ENCODE results near the gene OR5C1.
A peak's percentile ranks its signal among the peaks of the same experiment; 100 is the strongest.
"Not testable (repeated sequence)": the region's sequence is repeated elsewhere in the genome, so short reads cannot be mapped to it uniquely, and the experiment has no call there.

Gene OR5C1

GRCh38 chr9:122835313-122835731 lies 46.6 kb downstream of the OR5C1 start:
- H3K4me2 ChIP-seq (ENCODE audit: low read length): peak overlapping the region; percentile 30
- no peaks in the 10 kb centered on the region for H3K36me3 ChIP-seq (ENCODE audit: insufficient read depth, low read length)
- no peak overlapping the region for H3K4me3 ChIP-seq (ENCODE audit: low read depth, low read length, poor library complexity, severe bottlenecking)
- no peaks in the 10 kb centered on the region for H4K20me1 ChIP-seq (ENCODE audit: insufficient read depth, low read length)
- H3K9me2 ChIP-seq (ENCODE audit: low read depth, low read length): no peaks in the 10 kb centered on the region
- H2AFZ ChIP-seq (ENCODE audit: low read length): peak overlapping the region; percentile 23; the same call in 1 of the 2 replicates
- H3F3A ChIP-seq (ENCODE audit: insufficient read depth, low read length): no peaks in the 10 kb centered on the region; the same call in 1 of the 2 replicates
- no peaks in the 10 kb centered on the region; the same call in 1 of the 2 replicates for H3K27me3 ChIP-seq (ENCODE audit: insufficient read depth, low read length)
- no peaks in the 10 kb centered on the region for H3K9me3 ChIP-seq (ENCODE audit: low read length)
- peaks cover 19% of the 10 kb centered on the region for H3K4me1 ChIP-seq (ENCODE audit: insufficient read depth, low read length, severe bottlenecking)
- TF ChIP-seq EZH2 (IDR thresholded peaks at IDR 0.05; ENCODE audit: borderline replicate concordance, low read length): no peak
- TF ChIP-seq, protein P1, sequence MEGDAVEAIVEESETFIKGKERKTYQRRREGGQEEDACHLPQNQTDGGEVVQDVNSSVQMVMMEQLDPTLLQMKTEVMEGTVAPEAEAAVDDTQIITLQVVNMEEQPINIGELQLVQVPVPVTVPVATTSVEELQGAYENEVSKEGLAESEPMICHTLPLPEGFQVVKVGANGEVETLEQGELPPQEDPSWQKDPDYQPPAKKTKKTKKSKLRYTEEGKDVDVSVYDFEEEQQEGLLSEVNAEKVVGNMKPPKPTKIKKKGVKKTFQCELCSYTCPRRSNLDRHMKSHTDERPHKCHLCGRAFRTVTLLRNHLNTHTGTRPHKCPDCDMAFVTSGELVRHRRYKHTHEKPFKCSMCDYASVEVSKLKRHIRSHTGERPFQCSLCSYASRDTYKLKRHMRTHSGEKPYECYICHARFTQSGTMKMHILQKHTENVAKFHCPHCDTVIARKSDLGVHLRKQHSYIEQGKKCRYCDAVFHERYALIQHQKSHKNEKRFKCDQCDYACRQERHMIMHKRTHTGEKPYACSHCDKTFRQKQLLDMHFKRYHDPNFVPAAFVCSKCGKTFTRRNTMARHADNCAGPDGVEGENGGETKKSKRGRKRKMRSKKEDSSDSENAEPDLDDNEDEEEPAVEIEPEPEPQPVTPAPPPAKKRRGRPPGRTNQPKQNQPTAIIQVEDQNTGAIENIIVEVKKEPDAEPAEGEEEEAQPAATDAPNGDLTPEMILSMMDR (IDR thresholded peaks at IDR 0.05; ENCODE audit: low read length): peak; percentile 40
- H3K79me2 ChIP-seq (ENCODE audit: insufficient read depth, low read length): no peaks in the 10 kb centered on the region
- H3K9ac ChIP-seq (ENCODE audit: low read length): no peak overlapping the region; the same call in 1 of the 2 replicates
- H3K27ac ChIP-seq (ENCODE audit: low read depth, low read length, poor library complexity, severe bottlenecking): no peak overlapping the region

- no peak overlapping the region for H3K4me2 ChIP-seq (ENCODE audit: low read length)
- no peaks in the 10 kb centered on the region; the same call in 1 of the 2 replicates for H3F3A ChIP-seq (ENCODE audit: insufficient read depth, low read length)
- no peak overlapping the region for H3K4me3 ChIP-seq (ENCODE audit: low read depth, low read length, poor library complexity, severe bottlenecking)
- H3K9me2 ChIP-seq (ENCODE audit: low read depth, low read length): no peaks in the 10 kb centered on the region
- H3K27ac ChIP-seq (ENCODE audit: low read depth, low read length, poor library complexity, severe bottlenecking): no peak overlapping the region
- no peaks in the 10 kb centered on the region for H3K79me2 ChIP-seq (ENCODE audit: insufficient read depth, low read length)
- H2AFZ ChIP-seq (ENCODE audit: low read length): no peak overlapping the region
- H3K9ac ChIP-seq (ENCODE audit: low read length): no peak overlapping the region
- no peaks in the 10 kb centered on the region; the same call in 1 of the 2 replicates for H3K27me3 ChIP-seq (ENCODE audit: insufficient read depth, low read length)
- no peaks in the 10 kb centered on the region for H4K20me1 ChIP-seq (ENCODE audit: insufficient read depth, low read length)
- peaks cover 14% of the 10 kb centered on the region for H3K4me1 ChIP-seq (ENCODE audit: insufficient read depth, low read length, severe bottlenecking)
- H3K36me3 ChIP-seq (ENCODE audit: insufficient read depth, low read length): no peaks in the 10 kb centered on the region
- TF ChIP-seq EZH2 (IDR thresholded peaks at IDR 0.05; ENCODE audit: borderline replicate concordance, low read length): no peak
- H3K9me3 ChIP-seq (ENCODE audit: low read length): no peaks in the 10 kb centered on the region
Measured at GRCh38 chr9:122837266-122837850, 48.6 kb downstream of the OR5C1 start.

- not testable (repeated sequence) for H3K9me2 ChIP-seq (ENCODE audit: low read depth, low read length); H3K4me1 ChIP-seq (ENCODE audit: insufficient read depth, low read length, severe bottlenecking); H3K27me3 ChIP-seq (ENCODE audit: insufficient read depth, low read length); H4K20me1 ChIP-seq (ENCODE audit: insufficient read depth, low read length); H3F3A ChIP-seq (ENCODE audit: insufficient read depth, low read length); H2AFZ ChIP-seq (ENCODE audit: low read length); H3K4me3 ChIP-seq (ENCODE audit: low read depth, low read length, poor library complexity, severe bottlenecking); H3K9ac ChIP-seq (ENCODE audit: low read length); H3K79me2 ChIP-seq (ENCODE audit: insufficient read depth, low read length); H3K27ac ChIP-seq (ENCODE audit: low read depth, low read length, poor library complexity, severe bottlenecking); H3K9me3 ChIP-seq (ENCODE audit: low read length); H3K36me3 ChIP-seq (ENCODE audit: insufficient read depth, low read length); H3K4me2 ChIP-seq (ENCODE audit: low read length)
- TF ChIP-seq, protein P1 (IDR thresholded peaks at IDR 0.05; ENCODE audit: low read length): peak; percentile 18; the same call in 1 of the 2 replicates
Measured at GRCh38 chr9:122838441-122838840, 49.7 kb downstream of the OR5C1 start.
